ENCODE data around the gene ARHGEF1.
"Not testable (repeated sequence)": the region's sequence is repeated elsewhere in the genome, so short reads cannot be mapped to it uniquely, and the experiment has no call there.

ARHGEF1 gene

GRCh38 chr19:41932259-41932719, 49.3 kb downstream of the ARHGEF1 start:
- DNase-seq (ENCODE audit: low read depth): no peak

DNA sequence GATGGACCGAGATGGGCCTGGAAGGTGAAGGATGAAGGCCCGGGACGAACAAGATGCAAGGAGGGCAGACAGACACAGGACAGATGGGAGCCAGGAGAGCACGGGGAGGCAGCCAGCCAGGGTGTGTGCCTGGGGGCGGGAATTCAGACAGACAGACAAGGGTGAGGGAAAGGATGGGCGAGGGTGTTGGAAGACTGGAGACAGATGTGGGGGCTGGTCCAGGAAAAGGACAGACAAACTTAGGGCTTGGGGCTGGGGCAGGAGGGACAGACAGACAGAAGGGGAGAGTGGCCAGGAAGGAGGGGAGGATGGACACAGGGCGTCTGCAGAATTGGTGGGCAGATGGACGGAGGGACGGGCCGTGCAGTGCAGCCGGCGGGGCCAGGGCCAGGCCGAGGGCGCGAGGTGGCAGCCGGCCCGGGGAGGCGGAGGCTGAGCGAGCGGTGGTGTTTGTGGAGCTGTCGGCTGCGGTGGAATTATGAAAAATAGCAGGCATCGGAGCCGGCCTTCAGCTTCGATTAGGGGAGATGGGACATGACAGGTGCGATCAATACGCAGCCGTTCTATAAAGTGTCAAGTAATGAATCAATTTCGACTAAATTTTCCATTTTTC, 49.8 kb downstream of the ARHGEF1 start:
- no peak for DNase-seq (ENCODE audit: low read depth)

GRCh38 chr19:41933693-41934426, 50.9 kb downstream of the ARHGEF1 start:
- no peak for DNase-seq (ENCODE audit: low read depth)

GRCh38 chr19:41934849-41935374, 51.9 kb downstream of the ARHGEF1 start:
- DNase-seq (ENCODE audit: low read depth): peak; percentile 56

GRCh38 chr19:41935760-41936415, 52.9 kb downstream of the ARHGEF1 start:
- DNase-seq (ENCODE audit: low read depth): no peak

DNA sequence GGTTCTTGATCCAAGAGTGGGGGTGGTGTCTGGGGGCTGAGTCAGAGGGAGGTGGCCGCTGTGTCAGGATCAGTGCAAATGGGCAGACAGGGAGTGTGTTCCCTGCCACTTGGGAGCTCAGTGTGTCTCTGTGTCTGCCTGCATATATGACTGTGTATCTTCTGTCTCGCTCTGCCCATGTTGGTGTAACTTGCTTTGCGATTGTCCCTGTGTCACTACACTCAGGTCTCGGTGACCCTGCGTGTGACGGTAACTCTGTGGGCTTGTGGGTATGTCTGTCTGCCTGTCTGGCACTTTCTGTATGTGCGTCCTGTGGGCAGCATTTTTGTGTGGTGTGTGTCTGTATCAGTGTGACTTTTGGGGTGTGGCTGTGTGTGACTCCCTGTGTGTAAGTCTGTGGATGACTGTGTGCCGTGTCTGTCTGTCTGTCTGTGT, 53.4 kb downstream of the ARHGEF1 start:
- no peak for DNase-seq (ENCODE audit: low read depth)

- DNase-seq (ENCODE audit: low read depth): no peak
These were observed 54.0 kb downstream of the ARHGEF1 start for GRCh38 chr19:41936961-41937360.

DNA sequence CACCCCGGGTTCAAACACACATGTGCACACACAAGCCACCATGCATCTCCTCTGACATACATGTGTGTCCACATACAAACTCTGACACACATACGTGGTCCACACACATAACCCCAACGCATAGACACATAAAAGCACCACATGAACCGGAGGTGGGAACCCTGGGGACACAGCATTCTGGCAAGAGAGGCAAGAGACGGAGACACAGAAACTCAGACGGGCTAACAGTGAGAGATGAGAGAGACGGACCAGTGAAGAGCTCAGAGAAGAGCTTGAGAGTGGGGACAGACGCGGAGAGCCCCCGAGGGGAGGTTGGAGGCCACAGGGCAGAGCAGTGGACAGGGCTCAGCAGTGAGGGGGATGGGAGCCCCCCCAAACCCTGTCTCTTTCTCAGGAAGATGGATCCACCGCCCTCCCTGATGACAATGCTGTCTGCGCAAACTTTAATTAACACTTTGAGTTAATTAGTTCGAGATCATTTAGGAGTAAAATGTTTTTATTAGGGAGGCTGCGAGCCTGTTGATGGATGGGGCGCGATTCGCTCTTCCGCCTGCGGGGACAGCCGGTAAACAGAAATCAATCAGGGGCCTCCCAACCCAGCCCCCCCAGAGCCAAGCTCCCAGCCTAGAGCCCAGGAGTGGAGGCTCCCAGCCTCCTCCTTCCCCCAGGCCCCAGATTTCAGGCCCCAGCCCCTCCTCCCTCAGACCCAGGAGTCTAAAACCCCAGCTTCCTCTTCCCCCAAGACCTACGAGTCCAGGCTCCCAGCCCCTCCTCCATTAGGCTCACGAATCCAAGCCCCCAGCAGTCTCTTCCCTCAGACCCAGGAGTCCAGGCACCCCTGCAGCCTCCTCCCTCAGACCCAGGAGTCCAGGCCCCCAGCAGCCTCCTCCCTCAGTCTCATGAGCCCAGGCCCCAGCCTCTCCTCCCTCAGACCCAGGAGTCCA, 54.8 kb downstream of the ARHGEF1 start:
- no peak for DNase-seq (ENCODE audit: low read depth)

DNA sequence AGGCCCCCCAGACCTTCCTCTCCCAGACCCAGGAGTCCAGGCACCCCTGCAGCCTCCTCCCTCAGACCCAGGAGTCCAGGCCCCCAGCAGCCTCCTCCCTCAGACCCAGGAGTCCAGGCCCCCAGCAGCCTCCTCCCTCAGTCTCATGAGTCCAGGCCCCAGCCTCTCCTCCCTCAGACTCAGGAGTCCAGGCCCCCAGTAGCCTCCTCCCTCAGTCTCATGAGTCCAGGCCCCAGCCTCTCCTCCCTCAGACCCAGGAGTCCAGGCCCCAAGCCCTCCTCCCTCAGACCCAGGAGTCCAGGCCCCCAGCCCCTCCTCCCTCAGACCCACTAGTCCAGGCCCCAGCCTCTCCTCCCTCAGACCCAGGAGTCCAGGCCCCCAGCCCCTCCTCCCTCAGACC, 56.2 kb downstream of the ARHGEF1 start:
- not testable (repeated sequence) for DNase-seq (ENCODE audit: low read depth)

DNA sequence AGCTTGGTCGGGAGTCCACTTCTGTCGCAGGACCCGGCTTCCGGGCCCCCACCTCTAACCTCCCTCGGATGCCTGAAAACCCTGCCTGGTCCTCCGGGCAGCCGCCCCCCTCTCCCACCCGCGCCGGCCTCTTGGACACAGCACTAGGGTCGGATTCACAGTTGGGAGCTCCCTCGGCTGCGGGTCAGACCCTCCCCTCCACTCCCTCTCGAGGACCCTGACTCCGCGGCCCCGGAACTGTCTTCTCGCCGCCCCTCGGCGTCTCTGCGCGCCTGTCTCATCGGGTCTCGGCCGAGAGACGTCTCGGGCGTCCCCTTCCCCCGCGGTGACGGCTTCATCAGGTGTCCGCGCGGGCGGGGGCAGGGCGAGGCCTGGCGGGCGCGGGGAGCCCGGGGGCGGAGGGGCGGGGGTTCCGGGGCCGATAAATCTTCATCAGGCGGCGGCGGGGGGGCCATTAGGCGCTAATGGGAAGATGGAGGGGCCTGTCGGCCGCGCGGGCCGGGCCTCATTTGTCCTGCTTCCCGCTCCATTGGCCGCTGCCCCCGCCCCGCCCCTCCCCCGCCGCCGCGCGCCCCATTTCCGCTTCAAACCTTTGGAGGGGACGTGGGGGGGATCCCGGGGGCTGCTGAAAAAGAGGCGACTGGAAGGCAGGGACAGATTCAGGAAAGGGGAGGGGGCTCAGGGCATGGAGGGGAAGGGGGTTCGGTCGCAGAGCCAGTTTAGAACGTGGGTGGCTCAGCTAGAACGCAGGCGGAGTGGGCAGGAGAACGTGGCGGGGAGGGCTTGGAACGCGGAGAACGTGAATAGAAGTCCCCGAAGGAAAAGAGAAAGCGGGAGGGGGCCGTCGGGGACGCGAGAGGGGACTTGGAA, 57.1 kb downstream of the ARHGEF1 start:
- no peak for DNase-seq (ENCODE audit: low read depth)

DNA sequence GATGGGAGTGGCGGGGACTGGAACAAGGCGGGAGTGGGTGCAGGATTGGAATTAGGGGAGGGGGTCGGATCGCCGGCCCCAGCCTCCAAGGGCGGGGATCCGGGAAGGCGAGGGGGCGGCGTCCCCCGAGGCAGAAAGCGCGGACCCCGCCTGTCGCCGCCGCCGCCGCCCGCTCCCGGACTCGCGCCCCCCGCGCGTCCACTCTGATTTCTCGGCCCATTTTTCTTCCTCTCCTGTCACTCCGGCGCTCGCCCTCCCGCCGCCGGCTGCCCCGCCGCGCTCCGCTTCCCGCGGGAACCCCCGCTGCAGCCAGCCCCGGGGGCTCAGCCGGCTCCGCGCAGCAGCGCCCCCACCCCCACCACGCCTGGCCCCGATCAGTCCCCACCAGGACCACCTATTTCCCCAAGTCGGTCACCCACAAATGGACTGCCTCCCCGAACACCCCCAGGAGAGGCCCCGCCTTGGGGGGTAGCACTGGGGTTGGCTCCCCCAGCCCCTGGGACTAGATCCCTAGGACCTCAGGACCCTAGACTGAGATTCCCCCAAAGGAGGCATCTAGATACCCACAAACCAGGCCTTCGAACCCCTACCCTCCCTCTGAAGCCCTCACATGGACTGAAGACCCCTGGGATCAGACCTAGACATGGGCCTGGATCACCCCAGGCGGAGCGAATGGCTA, 57.9 kb downstream of the ARHGEF1 start:
- no peak for DNase-seq (ENCODE audit: low read depth)

GRCh38 chr19:41941410-41942202, 58.6 kb downstream of the ARHGEF1 start:
- DNase-seq (ENCODE audit: low read depth): no peak

DNA sequence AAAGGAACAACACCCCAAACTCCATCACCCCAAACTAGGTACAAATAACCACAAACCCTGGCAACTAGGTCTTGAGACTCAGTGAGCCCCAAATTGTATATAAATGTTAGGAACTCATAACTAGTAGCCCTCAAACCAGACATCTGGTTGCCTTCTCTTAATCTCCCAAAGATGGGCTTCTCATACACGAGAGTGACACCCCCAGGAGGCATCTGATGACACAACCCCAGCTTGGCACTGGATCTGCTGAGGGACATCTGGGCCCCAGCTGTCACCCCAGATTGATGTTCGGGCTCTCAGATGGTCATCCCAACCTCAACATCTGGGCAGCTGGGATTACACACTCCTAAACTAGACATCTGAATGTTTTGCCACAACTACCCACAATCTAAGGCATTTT, 61.4 kb downstream of the ARHGEF1 start:
- no peak for DNase-seq (ENCODE audit: low read depth)

DNA sequence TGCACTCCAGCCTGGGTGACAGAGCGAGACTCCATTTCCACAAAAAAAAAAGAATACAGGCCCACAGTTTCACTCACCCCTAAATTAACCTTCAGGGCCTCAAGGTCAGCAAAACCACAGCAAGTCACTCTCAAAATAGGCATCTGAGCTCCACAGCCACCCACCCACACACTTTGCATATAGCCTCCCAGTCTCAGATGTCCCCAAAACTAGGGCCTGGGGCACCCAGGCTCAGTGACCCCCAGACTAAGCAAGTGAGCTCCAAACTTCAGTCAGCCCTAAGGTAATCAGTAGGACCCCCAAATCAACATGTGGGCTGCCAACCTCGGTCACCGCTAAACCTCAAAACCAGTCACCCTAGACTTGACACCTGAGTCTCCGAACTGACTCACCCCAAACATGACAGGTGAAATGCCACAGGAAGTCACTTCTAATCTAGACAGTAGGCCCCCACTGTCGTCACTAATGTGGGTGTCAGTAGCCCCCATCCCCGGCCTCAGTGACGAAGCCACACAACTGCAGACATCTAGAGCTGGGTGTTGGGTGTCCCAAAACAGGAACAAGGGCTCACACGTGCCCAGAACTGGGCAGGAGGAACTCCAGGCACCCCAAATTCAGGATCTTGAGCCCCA, 62.3 kb downstream of the ARHGEF1 start:
- DNase-seq (ENCODE audit: low read depth): peak; percentile 74

GRCh38 chr19:41947091-41947490, 64.1 kb downstream of the ARHGEF1 start:
- no peak for DNase-seq (ENCODE audit: low read depth)

- DNase-seq (ENCODE audit: low read depth): peak; percentile 90
These were observed 68.7 kb downstream of the ARHGEF1 start for GRCh38 chr19:41951686-41952172.

DNA sequence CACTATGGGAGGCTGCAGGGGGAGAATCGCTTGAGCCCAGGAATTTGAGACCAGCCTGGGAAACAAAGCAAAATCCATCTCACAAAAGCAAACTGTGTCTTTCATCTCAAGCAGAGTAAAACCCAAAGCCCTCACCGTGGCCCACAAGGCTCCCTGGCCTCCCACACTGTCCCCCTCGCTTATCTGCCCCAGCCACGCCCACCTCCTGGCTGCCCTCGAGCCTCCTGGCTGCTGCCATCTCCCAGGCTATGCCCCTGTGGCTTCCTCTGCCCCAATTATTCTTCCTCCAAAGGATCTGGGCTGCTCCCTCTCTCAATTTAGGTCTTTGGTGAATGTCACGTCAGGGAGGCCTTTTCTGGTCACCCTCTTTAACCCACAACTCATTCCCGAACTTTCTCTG, 72.5 kb downstream of the ARHGEF1 start:
- no peak for DNase-seq (ENCODE audit: low read depth)

- no peak for DNase-seq (ENCODE audit: low read depth)
These were observed 73.6 kb downstream of the ARHGEF1 start for GRCh38 chr19:41956621-41957020.

All from stimulated activated CD8-positive, alpha-beta memory T cell treated with anti-CD3 and anti-CD28 coated beads, Interleukin-7, amount 100 ng/mL, for 24 hours (primary cell).